SKM-1 treated with dmso at 0.1 percent for 144 hours (cell line): ENCODE measurements around the gene WDR18.

ENCODE experiments used
- DNase-seq: peaks from one replicate; lab custom pipeline; 2025; ENCODE audit not compliant: unreplicated experiment; lab: John Stamatoyannopoulos, UW

WDR18 gene

DNA sequence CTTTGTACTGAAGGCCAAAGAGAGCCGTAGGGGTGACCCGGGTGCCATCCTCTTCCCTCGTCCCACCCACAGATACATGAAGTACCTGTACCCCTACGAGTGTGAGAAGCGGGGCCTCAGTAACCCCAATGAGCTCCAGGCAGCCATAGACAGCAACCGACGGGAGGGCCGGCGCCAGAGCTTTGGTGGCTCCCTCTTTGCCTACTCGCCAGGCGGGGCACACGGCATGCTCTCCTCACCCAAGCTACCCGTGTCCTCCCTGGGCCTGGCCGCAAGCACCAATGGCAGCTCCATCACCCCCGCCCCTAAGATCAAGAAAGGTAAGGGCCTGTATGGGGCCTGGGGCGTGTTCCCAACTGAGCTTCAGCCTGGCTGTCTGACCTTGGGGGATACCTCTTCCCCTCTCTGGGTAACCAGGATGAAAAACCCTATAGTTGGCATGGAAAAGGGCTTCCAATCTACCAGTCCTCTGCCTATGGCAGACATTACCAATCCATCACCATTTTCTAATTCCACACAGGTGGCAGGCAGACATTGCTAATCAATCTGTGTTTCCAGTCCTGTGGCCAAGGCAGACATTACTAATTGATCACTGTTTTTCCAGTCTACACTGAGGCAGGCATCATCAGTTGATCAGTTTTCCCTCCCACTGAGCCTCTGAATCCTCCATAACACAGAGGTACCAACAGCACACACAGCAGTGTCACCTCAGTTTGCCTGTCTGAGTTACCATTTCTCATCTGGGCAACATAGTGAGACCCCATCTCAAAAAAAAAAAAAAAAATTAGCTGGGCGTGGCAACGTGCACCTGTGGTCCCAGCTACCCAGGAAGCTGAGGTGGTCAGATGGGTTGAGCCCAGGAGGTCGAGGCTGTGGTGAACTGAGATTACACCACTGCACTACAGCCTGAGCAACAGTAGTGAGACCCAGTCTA is 19.1 kb upstream of the WDR18 start:
- DNase-seq, result no peak

- no peak for DNase-seq
Observed at GRCh38 chr19:966485-967088, 17.6 kb upstream of the WDR18 start.

DNA sequence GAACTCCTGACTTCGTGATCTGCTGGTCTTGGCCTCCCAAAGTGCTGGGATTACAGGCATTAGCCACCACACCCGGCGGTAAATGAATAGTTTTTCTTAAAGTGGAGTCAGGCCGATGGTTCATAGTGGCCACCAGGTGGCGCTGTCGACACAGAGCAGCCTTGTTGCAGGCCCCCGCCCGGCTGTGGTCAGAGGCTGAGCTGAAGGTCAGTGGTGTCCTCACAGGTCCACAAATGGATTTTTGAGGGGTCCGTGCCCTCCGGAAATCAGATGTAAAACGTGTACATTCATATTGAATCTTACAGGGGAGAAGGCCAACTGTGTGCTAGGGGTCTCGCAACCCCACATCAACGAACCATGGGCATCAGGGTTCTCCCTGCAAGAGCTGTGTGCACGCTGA is 13.4 kb upstream of the WDR18 start:
- DNase-seq, result peak; percentile 23

DNA sequence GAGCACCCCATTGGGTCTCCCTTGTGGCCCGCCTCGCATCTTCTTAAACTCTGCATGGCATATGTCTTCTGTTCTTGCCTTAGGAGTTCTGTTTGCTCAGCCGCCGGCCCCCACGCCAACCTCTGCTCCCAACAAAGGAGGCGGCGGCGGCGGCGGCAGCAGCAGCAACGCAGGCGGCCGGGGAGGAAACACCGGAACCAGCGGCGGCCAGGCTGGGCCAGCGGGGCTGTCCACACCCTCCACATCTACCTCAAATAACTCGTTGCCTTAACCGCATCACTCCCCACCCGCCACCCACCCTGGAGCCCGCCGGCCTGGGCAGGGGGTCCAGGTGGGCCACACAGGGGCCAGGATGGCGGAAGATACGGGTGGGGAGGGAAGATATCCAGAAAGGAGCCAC is 12.3 kb upstream of the WDR18 start:
- DNase-seq, result no peak

- no peak for DNase-seq
Observed at GRCh38 chr19:972281-972680, 11.9 kb upstream of the WDR18 start.

DNA sequence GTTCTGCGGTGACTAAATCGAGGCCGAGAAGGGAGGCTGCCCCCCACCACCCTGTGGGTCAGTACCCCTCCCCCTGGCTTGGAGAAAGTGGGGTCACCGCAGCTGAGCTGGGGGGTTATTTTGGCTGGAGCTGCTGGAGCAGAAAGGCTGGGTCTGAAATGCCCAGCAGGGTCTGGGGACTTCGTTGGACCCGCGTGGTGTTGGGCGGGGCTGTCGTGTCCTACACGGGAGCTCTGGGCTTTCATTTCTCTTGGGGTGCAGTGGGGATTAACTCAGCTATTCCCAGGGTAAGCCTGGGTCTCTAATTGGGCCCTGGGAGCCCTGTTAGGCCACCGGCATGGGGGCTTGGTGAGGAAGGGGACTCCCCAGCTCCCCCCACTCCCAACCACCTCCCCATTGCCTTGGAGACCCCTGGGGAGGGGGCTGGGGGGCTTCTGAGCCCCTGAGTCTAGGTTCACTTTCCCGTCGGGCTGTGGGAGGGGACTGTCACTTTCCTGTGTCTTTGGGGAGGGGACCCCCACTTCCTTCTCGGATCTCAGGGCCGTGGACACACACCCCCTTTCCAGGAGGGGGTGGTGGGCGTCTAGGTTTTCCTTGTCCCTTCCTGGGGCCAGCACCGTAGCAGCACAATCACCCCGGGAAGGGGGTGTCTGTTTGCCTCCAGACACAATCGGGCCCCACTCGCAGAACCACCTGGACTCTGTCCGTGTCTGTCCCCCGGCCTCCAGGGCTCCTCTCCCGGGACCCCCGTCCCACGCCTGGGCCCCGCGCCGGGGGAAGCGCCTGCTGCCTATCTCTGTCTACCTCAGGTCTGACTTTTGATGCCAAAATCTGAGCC is 10.2 kb upstream of the WDR18 start:
- no peak for DNase-seq

DNA sequence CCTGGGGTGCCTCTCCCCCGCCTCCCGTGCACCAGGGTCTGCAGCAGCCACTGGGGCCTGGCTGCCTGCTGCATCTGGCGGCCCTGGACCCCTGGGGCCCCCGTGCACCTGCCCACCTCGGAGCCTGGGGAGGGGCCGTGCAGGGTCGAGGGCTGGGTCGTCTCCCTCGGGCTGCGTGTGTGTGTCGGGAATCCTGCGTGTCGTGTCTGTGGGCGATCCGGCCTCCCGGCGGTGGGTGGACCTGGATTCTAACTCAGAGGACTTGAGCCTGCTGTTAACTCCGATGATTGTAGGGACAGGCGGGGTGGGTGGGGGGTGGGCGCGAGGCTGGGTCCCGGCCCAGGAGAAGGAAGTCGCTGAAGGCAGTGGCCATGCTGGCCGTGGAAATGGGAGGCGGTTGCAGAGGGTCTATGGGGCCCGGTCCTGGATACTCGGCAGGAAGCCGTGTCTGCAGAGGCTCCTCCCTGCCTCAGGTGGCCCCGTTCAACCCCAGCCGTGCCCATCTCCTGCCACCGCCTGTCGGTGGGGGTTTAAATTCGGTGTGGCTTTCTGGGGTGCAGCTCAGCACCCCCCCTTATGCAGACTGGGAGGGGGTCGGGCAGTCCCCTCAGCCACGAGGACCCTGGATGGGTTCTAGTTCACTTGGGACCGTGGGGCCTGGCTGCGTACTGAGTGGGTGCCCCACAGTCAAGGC is 9.4 kb upstream of the WDR18 start:
- DNase-seq, result no peak

- no peak for DNase-seq
Observed at GRCh38 chr19:976476-976875, 7.7 kb upstream of the WDR18 start.

GRCh38 chr19:977058-977464 is 7.1 kb upstream of the WDR18 start:
- DNase-seq, result no peak

- DNase-seq, result no peak
Observed at GRCh38 chr19:979318-979741, 4.8 kb upstream of the WDR18 start.

DNA sequence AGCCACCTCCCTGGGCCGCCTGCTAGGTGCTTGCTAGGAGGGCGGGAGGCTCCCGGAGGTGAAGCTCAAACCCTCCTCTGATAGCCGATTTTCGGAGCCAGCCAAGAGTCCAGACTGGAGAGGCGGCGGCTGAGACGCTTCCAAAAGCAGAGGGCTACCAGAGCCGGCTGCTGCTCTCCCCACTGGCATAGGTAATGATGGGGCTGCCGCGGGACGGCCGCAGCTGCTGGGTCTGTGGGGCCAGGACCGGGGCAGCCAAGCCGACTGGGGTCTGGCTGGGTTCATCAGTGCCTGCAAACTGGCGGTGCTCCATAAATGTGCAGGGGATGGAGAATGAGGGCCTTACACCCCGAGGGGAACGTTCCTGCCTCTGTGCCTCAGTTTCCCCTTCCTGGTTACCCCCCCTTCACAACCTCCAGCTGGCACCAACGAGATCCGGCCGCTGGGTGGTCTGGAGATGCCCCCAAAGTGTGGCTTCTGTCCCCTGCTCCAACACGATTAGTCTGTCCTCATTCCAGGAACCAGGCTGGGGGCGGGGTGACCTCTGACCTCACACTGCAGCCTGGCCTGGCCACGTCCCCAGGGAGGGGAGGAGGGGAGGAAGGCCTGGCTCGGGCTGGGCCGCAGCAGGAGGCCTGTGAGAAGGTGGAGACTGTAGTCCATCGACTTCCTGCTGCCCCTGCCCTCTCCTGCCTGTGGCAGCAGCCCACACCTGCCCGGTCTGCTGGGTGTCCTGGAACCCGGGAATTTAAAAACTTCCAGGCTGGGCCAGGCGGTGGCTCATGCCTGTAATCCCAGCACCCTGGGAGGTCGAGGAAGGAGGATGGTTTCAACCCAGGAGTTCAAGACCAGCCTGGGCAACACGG is 3.8 kb upstream of the WDR18 start:
- no peak for DNase-seq

GRCh38 chr19:982567-983170 is 1.5 kb upstream of the WDR18 start:
- DNase-seq, result peak; percentile 62

DNA sequence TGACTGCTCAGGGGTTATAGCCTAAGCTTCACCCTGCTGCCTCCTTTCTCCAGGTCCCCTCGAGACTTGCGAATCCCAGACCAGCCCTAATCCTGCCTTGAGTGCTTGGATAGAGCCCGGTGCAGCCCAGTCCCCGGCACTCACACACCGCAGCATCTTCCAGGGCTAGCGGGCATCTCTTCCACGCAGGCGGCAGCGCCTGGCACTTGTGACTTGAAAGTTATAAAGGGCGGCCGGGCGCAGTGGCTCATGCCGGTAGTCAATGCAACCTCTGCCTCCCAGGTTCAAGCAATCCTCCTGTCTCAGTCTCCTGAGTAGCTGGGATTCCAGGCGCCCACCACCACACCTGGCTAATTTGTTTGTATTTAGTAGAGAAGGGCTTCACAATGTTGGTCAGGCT is 1.9 kb downstream of the WDR18 start:
- no peak for DNase-seq

DNA sequence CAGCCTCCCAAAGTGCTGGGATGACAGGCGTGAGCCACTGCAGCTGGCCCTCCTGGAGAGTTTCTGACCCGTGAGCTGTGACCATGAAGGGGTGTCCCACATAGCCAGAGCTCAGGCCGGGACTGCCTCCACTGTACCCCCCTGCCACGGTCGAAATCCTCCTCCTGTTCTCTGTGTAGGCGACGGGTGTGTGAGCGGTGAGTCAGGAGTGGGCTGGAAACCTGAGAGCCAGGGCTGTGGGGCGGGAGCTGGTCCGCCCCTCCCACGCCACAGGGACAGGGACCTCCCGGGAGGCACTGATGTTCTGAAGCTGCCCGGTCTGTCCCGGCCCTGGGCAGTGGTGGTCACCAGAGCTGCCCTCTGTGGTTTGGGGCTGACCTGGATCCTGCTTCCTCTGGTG is 3.9 kb downstream of the WDR18 start:
- no peak for DNase-seq

- no peak for DNase-seq
Observed at GRCh38 chr19:988510-988909, 4.4 kb downstream of the WDR18 start.

GRCh38 chr19:989381-990081 is 5.4 kb downstream of the WDR18 start:
- no peak for DNase-seq

- DNase-seq, result no peak
Observed at GRCh38 chr19:990119-990571, 6.0 kb downstream of the WDR18 start.

- no peak for DNase-seq
Observed at GRCh38 chr19:990746-991145, 6.6 kb downstream of the WDR18 start.
